HepG2 (cell line): ENCODE results near the gene VPS9D1. TPM values are rescaled to one million over a fixed set of nuclear protein-coding genes. Genes with fewer than 3 reads are reported as not detected.
A peak's percentile ranks its signal among the peaks of the same experiment; 100 is the strongest.

Source experiments
- AGO1 ChIP-seq: fragments of 200-400 bp; formaldehyde crosslinking; IDR thresholded peaks from 2 replicates; pipeline ENCODE4 v1.6.1; 2017; ENCODE audit warnings: mild to moderate bottlenecking, low read depth, low read length, moderate library complexity; ENCODE audit not compliant: poor library complexity, severe bottlenecking
- ATF7-NPFF ChIP-seq: sonication (generic); formaldehyde crosslinking; IDR thresholded peaks from 2 replicates; pipeline ENCODE4 v1.8.1; 2023; ENCODE audit warnings: mild to moderate bottlenecking, low read depth, missing genetic modification reagents, moderate library complexity
- HES4 ChIP-seq: sonication (generic); formaldehyde crosslinking; IDR thresholded peaks from 2 replicates; pipeline ENCODE4 v1.9.0; 2021; ENCODE audit warnings: mild to moderate bottlenecking, missing genetic modification reagents, borderline replicate concordance
- HNRNPL ChIP-seq: fragments of 200-400 bp; formaldehyde crosslinking; IDR thresholded peaks from 2 replicates; pipeline ENCODE4 v1.6.1; 2017; ENCODE audit warnings: mild to moderate bottlenecking, low read depth, low read length
- KMT2B ChIP-seq: IDR thresholded peaks from 2 replicates; pipeline ENCODE4 v1.6.1; 2016; ENCODE audit warnings: missing genetic modification reagents, missing compliant biosample characterization
- NONO ChIP-seq, 2 experiments: fragments of 450-650 bp in 1 of 2; sonication (generic) in 1 of 2; formaldehyde crosslinking in 1 of 2; IDR thresholded peaks in 1 of 2; conservative IDR thresholded peaks in 1 of 2; 2 replicates each; pipeline versions ENCODE4 v1.6.1 to v1.8.0; 2017 to 2022; ENCODE audit warnings: mild to moderate bottlenecking in 1 of 2, missing genetic modification reagents in 1 of 2, moderate library complexity in 1 of 2
- POLR2A ChIP-seq, 2 experiments: IDR thresholded peaks; 2 replicates each; pipeline ENCODE4 v1.6.1; 2011; ENCODE audit warnings: low read depth in 2 of 2, low read length in 2 of 2, mild to moderate bottlenecking in 1 of 2, moderate library complexity in 1 of 2; ENCODE audit not compliant: insufficient read depth in 1 of 2
- ZBTB38 ChIP-seq: sonication (generic); formaldehyde crosslinking; IDR thresholded peaks from 2 replicates; pipeline ENCODE4 v1.5.1; 2020; ENCODE audit warnings: mild to moderate bottlenecking, missing genetic modification reagents
- ZFYVE20 ChIP-seq: sonication (generic); formaldehyde crosslinking; IDR thresholded peaks from 2 replicates; pipeline ENCODE4 v1.8.0; 2023; ENCODE audit warnings: low read depth, mild to moderate bottlenecking, moderate library complexity, missing genetic modification reagents, borderline replicate concordance
- ZNF326 ChIP-seq: sonication (generic); formaldehyde crosslinking; IDR thresholded peaks from 2 replicates; pipeline ENCODE4 v1.4.0; 2020; ENCODE audit warnings: missing genetic modification reagents, borderline replicate concordance
- ZNF556 ChIP-seq: sonication (generic); formaldehyde crosslinking; IDR thresholded peaks from 2 replicates; pipeline ENCODE4 v1.4.0; 2020; ENCODE audit warnings: mild to moderate bottlenecking, missing genetic modification reagents, borderline replicate concordance
- ZNF776 ChIP-seq: sonication (generic); formaldehyde crosslinking; IDR thresholded peaks from 2 replicates; pipeline ENCODE4 v1.4.0; 2020; ENCODE audit warnings: mild to moderate bottlenecking, missing genetic modification reagents
- polyA plus RNA-seq, 8 experiments: library from polyadenylated mRNA; depleted of rRNA in 3 of 8; stranded (reverse) in 7 of 8; unstranded in 1 of 8; fragments of >200 nt; fragmentation: Illumina TruSeq in 4 of 8; extraction: Trizol in 4 of 8; gene quantifications; 2 replicates each; pipeline versions ENCODE4 v1.2.1 to v1.2.3, GENCODE V29; 2011 to 2016; ENCODE audit warnings: low read depth in 4 of 8, missing spikeins in 1 of 8, mixed read lengths in 1 of 8; ENCODE audit not compliant: insufficient read depth in 1 of 8
- total RNA-seq, 5 experiments: library from RNA; depleted of rRNA; stranded (reverse); fragments of >200 nt; fragmentation: Illumina TruSeq; extraction: Trizol; gene quantifications; 2 replicates each; pipeline ENCODE4 v1.2.3, GENCODE V29; 2016; ENCODE audit warnings: low read depth in 1 of 5
- TF ChIP-seq, protein P1 (sequence below): IDR thresholded peaks from 2 replicates; pipeline ENCODE4 v1.6.1; 2016; ENCODE audit warnings: missing compliant biosample characterization, missing genetic modification reagents, borderline replicate concordance
- TF ChIP-seq, protein P2 (sequence below): sonication (generic); formaldehyde crosslinking; IDR thresholded peaks from 2 replicates; pipeline ENCODE4 v1.5.1; 2020; ENCODE audit warnings: mild to moderate bottlenecking, missing genetic modification reagents, moderate library complexity

The VPS9D1 gene
- total and polyA plus RNA-seq, 2 of the 13 experiments (the other 11 are each of a cell fraction or from before 2014, with no cell fraction given): 10.1 to 13.2 TPM

DNA sequence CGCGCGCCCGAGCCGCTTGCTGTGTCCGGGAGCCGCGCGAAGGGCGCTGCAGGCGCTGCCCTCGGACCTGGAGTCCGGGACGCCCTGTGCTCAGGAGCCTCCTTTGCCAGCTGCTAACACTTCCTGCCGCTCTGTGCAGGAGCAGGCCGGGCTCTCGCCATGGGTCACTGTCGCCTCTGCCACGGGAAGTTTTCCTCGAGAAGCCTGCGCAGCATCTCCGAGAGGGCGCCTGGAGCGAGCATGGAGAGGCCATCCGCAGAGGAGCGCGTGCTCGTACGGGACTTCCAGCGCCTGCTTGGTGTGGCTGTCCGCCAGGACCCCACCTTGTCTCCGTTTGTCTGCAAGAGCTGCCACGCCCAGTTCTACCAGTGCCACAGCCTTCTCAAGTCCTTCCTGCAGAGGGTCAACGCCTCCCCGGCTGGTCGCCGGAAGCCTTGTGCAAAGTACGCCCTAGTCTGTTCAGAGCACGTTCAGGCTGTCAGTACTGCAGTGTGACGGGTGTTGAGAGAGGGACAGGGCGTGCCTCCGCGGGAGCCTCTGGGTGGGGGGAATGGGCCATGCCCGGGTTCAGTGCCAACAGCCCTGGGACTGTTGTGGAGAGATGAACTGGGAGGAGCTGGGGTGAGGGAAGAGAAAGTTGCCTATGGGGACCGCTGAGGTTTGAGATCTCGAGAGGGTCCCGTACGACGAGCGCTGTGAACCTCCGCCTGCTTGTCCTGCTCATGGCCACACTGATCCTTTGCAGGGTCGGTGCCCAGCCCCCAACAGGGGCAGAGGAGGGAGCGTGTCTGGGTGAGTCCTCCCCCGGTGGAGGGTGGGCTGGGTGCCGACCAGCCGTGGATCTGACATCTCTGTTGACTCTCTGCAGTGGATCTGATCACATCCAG lies 1.9 kb upstream of the VPS9D1 start (continued):
- TF ChIP-seq ZNF326 (0 out of 2 replicates have a peak, but pooled peaks have one; percentile 38), HES4 (CRISPR knock-in tag) (0 out of 2 replicates have a peak, but pooled peaks have one; percentile 41), POLR2A (IDR thresholded peaks at IDR 0.05; ENCODE audit: insufficient read depth in 1 of 2, low read depth in 2 of 2, low read length in 2 of 2) (0 out of 4 replicates have a peak, but pooled peaks of 1 of the 2 experiments have one; percentile 8), ZBTB38 (CRISPR knock-in tag) (peak; percentile 74), ZNF776 (CRISPR knock-in tag) (0 out of 2 replicates have a peak, but pooled peaks have one; percentile 27), ATF7-NPFF (no peak), ZNF556 (no peak), ZFYVE20 (CRISPR knock-in tag) (no peak), HNRNPL (0 out of 2 replicates have a peak, but pooled peaks have one; percentile 25), KMT2B (CRISPR knock-in tag) (no peak), NONO (IDR thresholded peaks at IDR 0.05) (no peak), NONO (CRISPR knock-in tag; conservative IDR thresholded peaks at IDR 0.05) (0 out of 2 replicates have a peak, but pooled peaks have one; percentile 24), AGO1 (peak; percentile 61)
- TF ChIP-seq, protein P1, sequence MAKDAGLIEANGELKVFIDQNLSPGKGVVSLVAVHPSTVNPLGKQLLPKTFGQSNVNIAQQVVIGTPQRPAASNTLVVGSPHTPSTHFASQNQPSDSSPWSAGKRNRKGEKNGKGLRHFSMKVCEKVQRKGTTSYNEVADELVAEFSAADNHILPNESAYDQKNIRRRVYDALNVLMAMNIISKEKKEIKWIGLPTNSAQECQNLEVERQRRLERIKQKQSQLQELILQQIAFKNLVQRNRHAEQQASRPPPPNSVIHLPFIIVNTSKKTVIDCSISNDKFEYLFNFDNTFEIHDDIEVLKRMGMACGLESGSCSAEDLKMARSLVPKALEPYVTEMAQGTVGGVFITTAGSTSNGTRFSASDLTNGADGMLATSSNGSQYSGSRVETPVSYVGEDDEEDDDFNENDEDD: 0 out of 2 replicates have a peak, but pooled peaks have one; percentile 5
- TF ChIP-seq, protein P2, sequence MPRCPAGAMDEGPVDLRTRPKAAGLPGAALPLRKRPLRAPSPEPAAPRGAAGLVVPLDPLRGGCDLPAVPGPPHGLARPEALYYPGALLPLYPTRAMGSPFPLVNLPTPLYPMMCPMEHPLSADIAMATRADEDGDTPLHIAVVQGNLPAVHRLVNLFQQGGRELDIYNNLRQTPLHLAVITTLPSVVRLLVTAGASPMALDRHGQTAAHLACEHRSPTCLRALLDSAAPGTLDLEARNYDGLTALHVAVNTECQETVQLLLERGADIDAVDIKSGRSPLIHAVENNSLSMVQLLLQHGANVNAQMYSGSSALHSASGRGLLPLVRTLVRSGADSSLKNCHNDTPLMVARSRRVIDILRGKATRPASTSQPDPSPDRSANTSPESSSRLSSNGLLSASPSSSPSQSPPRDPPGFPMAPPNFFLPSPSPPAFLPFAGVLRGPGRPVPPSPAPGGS: no peak
